Brain pericyte (primary cell): ENCODE results near the gene ZC3H12C.

Source experiments
- DNase-seq: peaks from one replicate; pipeline ENCODE4 v3.0.0-alpha.2; 2012; ENCODE audit warnings: low read depth, low spot score

The ZC3H12C gene

GRCh38 chr11:110148775-110149744 lies 55.9 kb downstream of the ZC3H12C start:
- DNase-seq = no peak

- DNase-seq = no peak
These were observed 59.0 kb downstream of the ZC3H12C start for GRCh38 chr11:110152199-110152598.

GRCh38 chr11:110153474-110153873 lies 60.3 kb downstream of the ZC3H12C start:
- DNase-seq = no peak

- DNase-seq = no peak
These were observed 63.3 kb downstream of the ZC3H12C start for GRCh38 chr11:110156503-110156902.

- no peak for DNase-seq
These were observed 65.4 kb downstream of the ZC3H12C start for GRCh38 chr11:110158317-110159200.

GRCh38 chr11:110159476-110159875 lies 66.3 kb downstream of the ZC3H12C start:
- DNase-seq = no peak

- DNase-seq = no peak
These were observed 66.8 kb downstream of the ZC3H12C start for GRCh38 chr11:110160016-110160415.

GRCh38 chr11:110160437-110160836 lies 67.2 kb downstream of the ZC3H12C start:
- no peak for DNase-seq

- no peak for DNase-seq
These were observed 67.9 kb downstream of the ZC3H12C start for GRCh38 chr11:110161061-110161460.

- DNase-seq = no peak
These were observed 69.0 kb downstream of the ZC3H12C start for GRCh38 chr11:110162216-110162615.

- no peak for DNase-seq
These were observed 72.1 kb downstream of the ZC3H12C start for GRCh38 chr11:110165039-110165925.

- no peak for DNase-seq
These were observed 75.0 kb downstream of the ZC3H12C start for GRCh38 chr11:110168033-110168803.

- DNase-seq = no peak
These were observed 76.5 kb downstream of the ZC3H12C start for GRCh38 chr11:110169738-110170137.

GRCh38 chr11:110172468-110173065 lies 79.4 kb downstream of the ZC3H12C start:
- DNase-seq = no peak

GRCh38 chr11:110173811-110174644 lies 80.8 kb downstream of the ZC3H12C start:
- no peak for DNase-seq

- DNase-seq = no peak
These were observed 81.6 kb downstream of the ZC3H12C start for GRCh38 chr11:110174645-110175310.

- DNase-seq = no peak
These were observed 83.3 kb downstream of the ZC3H12C start for GRCh38 chr11:110176366-110177085.

- DNase-seq = no peak
These were observed 83.9 kb downstream of the ZC3H12C start for GRCh38 chr11:110177086-110177456.
